Loucy (cell line): ENCODE measurements around the gene LIG1.

Experiments
- H2AFZ ChIP-seq: fragments of 200-600 bp; sonication (generic); 2 replicates; pipeline ENCODE4 v1.6.0; 2016; ENCODE audit warnings: antibody characterized with exemption, mild to moderate bottlenecking, low read length, moderate library complexity
- H3F3A ChIP-seq: fragments of 200-600 bp; 2 replicates; pipeline ENCODE4 v1.6.0; 2016; ENCODE audit warnings: antibody characterized with exemption, low read depth, mild to moderate bottlenecking
- H3K27me3 ChIP-seq: fragments of 200-600 bp; sonication (generic); 2 replicates; pipeline ENCODE4 v1.6.1; 2014; ENCODE audit warnings: low read length, mild to moderate bottlenecking; ENCODE audit not compliant: insufficient read depth, poor library complexity, severe bottlenecking
- H3K36me3 ChIP-seq: fragments of 200-600 bp; sonication (generic); 2 replicates; pipeline ENCODE4 v1.6.1; 2016; ENCODE audit warnings: low read length; ENCODE audit not compliant: insufficient read depth
- H3K4me1 ChIP-seq: fragments of 200-600 bp; sonication (generic); 2 replicates; pipeline ENCODE4 v1.5.1; 2014; ENCODE audit warnings: low read length, mild to moderate bottlenecking; ENCODE audit not compliant: insufficient read depth, poor library complexity, severe bottlenecking
- H3K4me2 ChIP-seq: fragments of 200-600 bp; sonication (generic); 2 replicates; pipeline ENCODE4 v1.6.0; 2014; ENCODE audit warnings: antibody characterized with exemption, low read length, low read depth, mild to moderate bottlenecking; ENCODE audit not compliant: poor library complexity, severe bottlenecking
- H3K4me3 ChIP-seq: fragments of 200-600 bp; sonication (generic); 2 replicates; pipeline ENCODE4 v1.5.1; 2014; ENCODE audit warnings: low read length, mild to moderate bottlenecking, mixed read lengths; ENCODE audit not compliant: poor library complexity, severe bottlenecking
- H3K79me2 ChIP-seq: fragments of 200-600 bp; sonication (generic); 2 replicates; pipeline ENCODE4 v1.6.1; 2014; ENCODE audit warnings: low read length; ENCODE audit not compliant: insufficient read depth
- H3K9ac ChIP-seq: fragments of 200-600 bp; sonication (generic); 2 replicates; pipeline ENCODE4 v1.6.0; 2014; ENCODE audit warnings: mild to moderate bottlenecking, low read depth, low read length, moderate library complexity; ENCODE audit not compliant: poor library complexity, severe bottlenecking
- H3K9me2 ChIP-seq: fragments of 200-600 bp; sonication (generic); replicated peaks from 2 replicates; pipeline ENCODE4 v1.6.1; 2016; ENCODE audit warnings: low read depth, low read length, mixed read lengths
- H3K9me3 ChIP-seq: fragments of 200-600 bp; sonication (generic); 2 replicates; pipeline ENCODE4 v1.6.1; 2014; ENCODE audit warnings: mild to moderate bottlenecking, antibody characterized with exemption, low read length, low read depth; ENCODE audit not compliant: insufficient read depth
- H4K20me1 ChIP-seq: fragments of 200-600 bp; sonication (generic); 2 replicates; pipeline ENCODE4 v1.6.0; 2014; ENCODE audit warnings: antibody characterized with exemption, low read length, mild to moderate bottlenecking; ENCODE audit not compliant: insufficient read depth, poor library complexity, severe bottlenecking
- CTCF ChIP-seq: fragments of 200-600 bp; sonication (generic); conservative IDR thresholded peaks from 2 replicates; pipeline ENCODE4 v1.5.1; 2014; ENCODE audit warnings: mild to moderate bottlenecking, antibody characterized with exemption, low read length
- EZH2phosphoT487 ChIP-seq: fragments of 200-600 bp; IDR thresholded peaks from 2 replicates; pipeline ENCODE4 v1.6.1; 2018; ENCODE audit warnings: antibody characterized with exemption, mild to moderate bottlenecking, moderate library complexity, borderline replicate concordance

LIG1 gene

GRCh38 chr19:48113190-48113917 is 56.8 kb downstream of the LIG1 start:
- no peaks in the 10 kb centered on the region for H3K9me2 ChIP-seq
- H3K36me3 ChIP-seq: peaks cover 24% of the 10 kb centered on the region; the same call in 1 of the 2 replicates
- no peak overlapping the region for H3K9ac ChIP-seq
- no peak overlapping the region for H3K4me3 ChIP-seq
- H3K9me3 ChIP-seq: no peaks in the 10 kb centered on the region
- H3K4me2 ChIP-seq: no peak overlapping the region
- no peaks in the 10 kb centered on the region for H4K20me1 ChIP-seq
- no peaks in the 10 kb centered on the region for H3F3A ChIP-seq
- H3K4me1 ChIP-seq: no peaks in the 10 kb centered on the region
- H2AFZ ChIP-seq: no peak overlapping the region
- no peaks in the 10 kb centered on the region for H3K27me3 ChIP-seq
- no peaks in the 10 kb centered on the region for H3K79me2 ChIP-seq
- TF ChIP-seq EZH2phosphoT487 (no peak), CTCF (no peak)

- H2AFZ ChIP-seq: no peak overlapping the region
- H3K36me3 ChIP-seq: peaks cover 13% of the 10 kb centered on the region; the same call in 1 of the 2 replicates
- H3F3A ChIP-seq: no peaks in the 10 kb centered on the region
- no peaks in the 10 kb centered on the region for H3K9me2 ChIP-seq
- no peaks in the 10 kb centered on the region for H3K27me3 ChIP-seq
- TF ChIP-seq CTCF (no peak), EZH2phosphoT487 (no peak)
- H3K9ac ChIP-seq: no peak overlapping the region
- no peaks in the 10 kb centered on the region for H4K20me1 ChIP-seq
- no peak overlapping the region for H3K4me3 ChIP-seq
- no peak overlapping the region for H3K4me2 ChIP-seq
- no peaks in the 10 kb centered on the region for H3K9me3 ChIP-seq
- no peaks in the 10 kb centered on the region for H3K4me1 ChIP-seq
- no peaks in the 10 kb centered on the region for H3K79me2 ChIP-seq
Measured at GRCh38 chr19:48111280-48111679, 58.9 kb downstream of the LIG1 start.

GRCh38 chr19:48110350-48110966 is 59.7 kb downstream of the LIG1 start, which contains the start of gene PLA2G4C:
TSS of gene PLA2G4C (minus strand) at chr19:48110817. CDS start at chr19:48106529, 4,288 bp downstream.
- no peaks in the 10 kb centered on the region for H3K9me2 ChIP-seq
- no peaks in the 10 kb centered on the region for H3K4me1 ChIP-seq
- H3K4me2 ChIP-seq: peak within 1 kb of the TSS; percentile 68
- H3K9me3 ChIP-seq: no peaks in the 10 kb centered on the region
- H4K20me1 ChIP-seq: no peaks in the 10 kb centered on the region
- H3K79me2 ChIP-seq: no peaks in the 10 kb centered on the region
- H3F3A ChIP-seq: no peaks in the 10 kb centered on the region
- peak within 1 kb of the TSS; percentile 78 for H2AFZ ChIP-seq
- peaks cover 9% of the 10 kb centered on the region; the same call in 1 of the 2 replicates for H3K36me3 ChIP-seq
- H3K4me3 ChIP-seq: peak within 1 kb of the TSS; percentile 66
- H3K27me3 ChIP-seq: no peaks in the 10 kb centered on the region
- H3K9ac ChIP-seq: no peak within 1 kb of the TSS
- TF ChIP-seq CTCF: no peak
- TF ChIP-seq EZH2phosphoT487: no peak
